ENCODE data around the gene MPRIP.

Gene MPRIP

DNA sequence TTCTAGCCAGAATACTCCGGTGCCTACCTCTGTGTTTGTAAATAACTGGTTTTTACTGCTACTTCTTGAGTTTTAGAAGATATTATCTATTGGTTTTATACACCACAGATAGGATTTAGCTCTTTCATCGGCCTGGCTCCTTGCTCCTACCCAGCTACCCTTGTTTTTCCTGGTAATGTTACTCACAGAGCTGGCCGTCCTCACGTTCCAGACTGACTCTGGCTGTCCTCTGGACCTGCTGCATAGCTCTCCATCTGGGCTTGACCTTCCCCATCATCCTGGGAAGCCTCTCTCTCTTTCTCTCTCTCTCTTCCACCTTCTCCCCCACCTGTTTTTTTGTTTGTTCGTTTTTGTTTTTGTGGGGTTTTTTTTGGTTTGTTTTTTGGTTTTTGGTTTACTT, 51.5 kb downstream of the MPRIP start:
- Histone ChIP-seq H3K27me3 (replicated peaks) (no peaks in the 10 kb centered on the region), H3K36me3 (replicated peaks) (peaks cover 18% of the 10 kb centered on the region), H3K4me3 (ENCODE audit: low read depth, low read length) (no peak overlapping the region), H3K27ac (no peak overlapping the region)
- DNase-seq, result no peak
- in situ Hi-C loops (cut with HindIII; ENCODE audit: low pct_ligation_motif_present, low sequenced_read_pairs), result no loop called here
- TF ChIP-seq, protein P1, sequence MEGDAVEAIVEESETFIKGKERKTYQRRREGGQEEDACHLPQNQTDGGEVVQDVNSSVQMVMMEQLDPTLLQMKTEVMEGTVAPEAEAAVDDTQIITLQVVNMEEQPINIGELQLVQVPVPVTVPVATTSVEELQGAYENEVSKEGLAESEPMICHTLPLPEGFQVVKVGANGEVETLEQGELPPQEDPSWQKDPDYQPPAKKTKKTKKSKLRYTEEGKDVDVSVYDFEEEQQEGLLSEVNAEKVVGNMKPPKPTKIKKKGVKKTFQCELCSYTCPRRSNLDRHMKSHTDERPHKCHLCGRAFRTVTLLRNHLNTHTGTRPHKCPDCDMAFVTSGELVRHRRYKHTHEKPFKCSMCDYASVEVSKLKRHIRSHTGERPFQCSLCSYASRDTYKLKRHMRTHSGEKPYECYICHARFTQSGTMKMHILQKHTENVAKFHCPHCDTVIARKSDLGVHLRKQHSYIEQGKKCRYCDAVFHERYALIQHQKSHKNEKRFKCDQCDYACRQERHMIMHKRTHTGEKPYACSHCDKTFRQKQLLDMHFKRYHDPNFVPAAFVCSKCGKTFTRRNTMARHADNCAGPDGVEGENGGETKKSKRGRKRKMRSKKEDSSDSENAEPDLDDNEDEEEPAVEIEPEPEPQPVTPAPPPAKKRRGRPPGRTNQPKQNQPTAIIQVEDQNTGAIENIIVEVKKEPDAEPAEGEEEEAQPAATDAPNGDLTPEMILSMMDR (IDR thresholded peaks at IDR 0.05; ENCODE audit: low read depth, low read length, missing control alignments), result no peak

DNA sequence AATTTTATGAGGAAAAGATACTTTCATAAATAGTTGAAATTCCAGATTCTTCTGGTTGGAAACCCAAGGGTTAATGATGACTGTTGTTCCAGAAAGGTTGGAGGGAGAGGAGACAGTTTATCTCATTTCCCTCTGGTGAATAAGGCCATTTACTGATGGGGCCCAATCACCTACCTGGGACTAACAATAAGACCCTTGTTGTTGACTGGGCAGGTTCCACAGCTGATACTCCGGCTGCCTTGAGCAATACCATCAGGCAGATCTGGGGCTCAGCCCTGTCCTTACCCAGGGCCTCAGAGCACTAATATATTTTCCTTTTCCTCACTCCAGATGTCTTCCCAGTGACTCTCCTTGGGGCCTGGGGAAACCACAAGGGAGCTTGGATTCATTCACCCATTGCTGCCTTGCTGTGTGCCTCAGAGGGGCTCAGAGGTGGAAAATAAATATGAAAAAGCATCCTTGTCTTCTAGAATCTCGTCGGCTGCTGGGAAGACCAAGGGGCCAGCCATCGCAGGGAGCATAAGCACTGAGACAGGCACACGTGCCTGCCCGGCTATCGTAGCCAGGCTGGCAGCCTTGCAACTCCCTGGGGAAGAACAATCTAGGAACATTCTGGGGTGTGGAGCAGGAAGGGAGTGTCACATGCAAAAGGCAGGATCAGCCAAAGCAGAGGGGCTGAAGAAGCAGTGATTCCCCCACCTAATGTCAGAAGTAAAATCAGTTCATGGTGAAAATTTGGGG, 54.4 kb downstream of the MPRIP start:
- H3K27me3 ChIP-seq (replicated peaks), result no peaks in the 10 kb centered on the region
- H3K27ac ChIP-seq, result no peak overlapping the region
- TF ChIP-seq, protein P1 (IDR thresholded peaks at IDR 0.05; ENCODE audit: low read depth, low read length, missing control alignments), result no peak
- in situ Hi-C loops (cut with HindIII; ENCODE audit: low pct_ligation_motif_present, low sequenced_read_pairs), result no loop called here
- H3K36me3 ChIP-seq (replicated peaks), result peaks cover 8% of the 10 kb centered on the region
- H3K4me3 ChIP-seq (ENCODE audit: low read depth, low read length), result no peak overlapping the region
- DNase-seq, result no peak

DNA sequence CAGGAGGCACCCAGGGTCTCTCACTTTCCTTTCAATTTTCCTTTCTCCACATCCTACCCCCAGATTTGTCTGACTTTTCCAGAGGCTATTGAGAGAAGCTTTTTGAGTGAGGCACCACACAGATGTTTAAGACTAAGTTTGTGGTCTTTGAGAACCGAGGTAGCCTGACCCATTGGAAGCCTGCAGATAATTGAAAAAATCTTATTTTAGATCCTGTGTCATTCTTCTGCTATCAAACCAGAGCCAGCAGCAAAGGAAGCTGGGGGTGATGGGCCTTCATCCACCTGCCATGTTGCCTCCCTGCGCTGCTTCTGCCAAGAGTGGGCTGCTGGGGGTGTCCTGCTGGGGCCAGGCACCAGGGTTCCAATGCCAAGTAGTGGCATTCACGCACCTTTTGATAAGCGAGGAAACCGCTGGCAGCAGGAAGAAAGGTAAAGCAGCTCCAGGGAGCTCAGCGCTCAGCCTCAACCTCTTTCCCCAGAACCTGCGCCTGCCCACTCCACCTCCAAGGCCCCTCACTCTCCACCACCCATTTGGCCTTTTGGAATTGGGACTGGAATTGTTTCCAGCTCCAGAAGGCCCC, 55.6 kb downstream of the MPRIP start:
- no peak overlapping the region for H3K27ac ChIP-seq
- H3K27me3 ChIP-seq (replicated peaks), result no peaks in the 10 kb centered on the region
- TF ChIP-seq, protein P1 (IDR thresholded peaks at IDR 0.05; ENCODE audit: low read depth, low read length, missing control alignments), result no peak
- peaks cover 6% of the 10 kb centered on the region for H3K36me3 ChIP-seq (replicated peaks)
- in situ Hi-C loops (cut with HindIII; ENCODE audit: low pct_ligation_motif_present, low sequenced_read_pairs), result no loop called here
- DNase-seq, result no peak
- no peak overlapping the region for H3K4me3 ChIP-seq (ENCODE audit: low read depth, low read length)

DNA sequence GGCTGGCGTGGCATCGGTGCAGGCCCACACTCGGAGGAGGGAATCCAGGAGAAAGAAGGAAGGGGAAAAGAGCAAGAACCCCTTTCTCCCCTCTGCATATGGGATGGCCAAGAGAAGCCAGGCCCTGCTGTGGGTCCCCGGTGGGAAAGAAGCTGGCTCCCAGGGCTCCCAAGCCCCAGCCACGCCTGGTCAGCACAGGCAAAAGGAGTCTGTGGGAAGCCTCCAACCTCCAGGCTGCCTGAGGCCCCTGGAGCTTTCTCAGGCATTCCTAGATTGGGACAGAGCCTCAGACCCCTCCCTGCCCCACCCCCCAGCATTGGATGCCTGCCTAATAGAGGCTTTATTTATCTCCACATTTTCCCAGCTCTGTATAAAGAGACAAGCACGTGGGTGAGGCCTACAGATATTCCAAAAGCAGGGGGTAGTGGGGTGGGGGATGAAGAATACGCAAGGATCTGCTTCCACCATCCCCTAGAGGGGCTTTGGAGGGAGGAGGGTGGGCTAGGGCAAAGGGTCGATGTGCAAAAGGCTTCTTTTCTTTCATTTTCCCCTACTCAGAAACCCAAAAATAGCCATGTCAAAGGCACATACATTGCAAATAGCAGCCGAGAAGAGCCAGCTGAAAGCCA, 56.4 kb downstream of the MPRIP start:
- no peaks in the 10 kb centered on the region for H3K27me3 ChIP-seq (replicated peaks)
- H3K4me3 ChIP-seq (ENCODE audit: low read depth, low read length), result no peak overlapping the region
- peaks cover 6% of the 10 kb centered on the region for H3K36me3 ChIP-seq (replicated peaks)
- in situ Hi-C loops (cut with HindIII; ENCODE audit: low pct_ligation_motif_present, low sequenced_read_pairs), result no loop called here
- no peak overlapping the region for H3K27ac ChIP-seq
- DNase-seq, result no peak
- TF ChIP-seq, protein P1 (IDR thresholded peaks at IDR 0.05; ENCODE audit: low read depth, low read length, missing control alignments), result no peak

DNA sequence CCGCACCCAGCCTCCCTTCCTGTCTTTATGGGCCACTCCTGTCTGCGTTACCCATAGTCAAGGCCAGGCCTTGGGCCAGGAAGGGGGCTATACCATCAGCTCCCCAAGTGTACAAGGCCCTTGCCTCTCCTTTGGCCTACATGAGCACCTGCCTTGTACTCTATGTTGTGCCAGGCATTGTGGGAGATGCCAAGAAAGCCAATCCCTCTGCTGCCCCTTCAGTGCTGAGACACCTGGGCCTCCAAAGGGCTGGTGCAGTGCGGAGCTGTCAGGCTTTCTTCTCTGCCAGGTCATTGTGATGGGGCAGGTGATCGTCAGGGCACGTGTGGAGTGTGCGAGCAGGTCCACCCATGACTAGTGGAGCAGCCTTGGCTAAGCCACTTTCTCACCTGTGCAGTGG, 59.9 kb downstream of the MPRIP start:
- in situ Hi-C loops (cut with HindIII; ENCODE audit: low pct_ligation_motif_present, low sequenced_read_pairs), result no loop called here
- H3K36me3 ChIP-seq (replicated peaks), result peaks cover 8% of the 10 kb centered on the region
- DNase-seq, result no peak

More for the DNA sequence above, 59.9 kb downstream of the MPRIP start:
- Histone ChIP-seq H3K27me3 (replicated peaks) (no peaks in the 10 kb centered on the region), H3K27ac (no peak overlapping the region), H3K4me3 (ENCODE audit: low read depth, low read length) (no peak overlapping the region)
- TF ChIP-seq, protein P1 (IDR thresholded peaks at IDR 0.05; ENCODE audit: low read depth, low read length, missing control alignments), result no peak
